DND-41 (cell line): Measurements from ENCODE around the gene USP10.

Experiments
- ATAC-seq: fragments of 200-7000 bp; cut with Tn5 transposase; 3 replicates; pipeline ENCODE4 v1.9.1; 2021; ENCODE audit warnings: low read depth; ENCODE audit not compliant: insufficient read depth
- DNase-seq: peaks from one replicate; pipeline ENCODE4 v3.0.0-alpha.2; 2020
- H2AFZ ChIP-seq: 2 replicates; pipeline ENCODE4 v1.6.0; 2012; ENCODE audit warnings: low read depth, low read length
- H3K27ac ChIP-seq: 2 replicates; pipeline ENCODE4 v1.5.1; 2012; ENCODE audit warnings: low read length, inconsistent platforms
- H3K27me3 ChIP-seq: fragments of 200-600 bp; sonication (generic); 2 replicates; pipeline ENCODE4 v1.6.0; 2012; ENCODE audit warnings: low read length, mild to moderate bottlenecking, inconsistent platforms; ENCODE audit not compliant: insufficient read depth, poor library complexity
- H3K36me3 ChIP-seq: 2 replicates; pipeline ENCODE4 v1.5.1; 2012; ENCODE audit warnings: low read length, inconsistent platforms; ENCODE audit not compliant: insufficient read depth
- H3K4me1 ChIP-seq: 2 replicates; pipeline ENCODE4 v1.5.1; 2012; ENCODE audit warnings: mild to moderate bottlenecking, low read length; ENCODE audit not compliant: insufficient read depth
- H3K4me2 ChIP-seq: 2 replicates; pipeline ENCODE4 v1.6.0; 2012; ENCODE audit warnings: mild to moderate bottlenecking, moderate library complexity, low read length, inconsistent platforms; ENCODE audit not compliant: insufficient read depth
- H3K4me3 ChIP-seq, 2 experiments: fragments of 200-600 bp in 1 of 2; shearing (Covaris generic) in 1 of 2; 2 replicates each; pipeline ENCODE4 v1.5.1; 2012 to 2016; ENCODE audit warnings: inconsistent platforms in 2 of 2, low read length in 2 of 2, mild to moderate bottlenecking in 2 of 2, low read depth in 1 of 2, moderate library complexity in 1 of 2
- H3K79me2 ChIP-seq: 2 replicates; pipeline ENCODE4 v1.6.0; 2012; ENCODE audit warnings: low read length, inconsistent platforms; ENCODE audit not compliant: insufficient read depth
- H3K9ac ChIP-seq: 2 replicates; pipeline ENCODE4 v1.6.0; 2012; ENCODE audit warnings: low read depth, mild to moderate bottlenecking, inconsistent platforms, low read length, moderate library complexity
- H3K9me3 ChIP-seq: 2 replicates; pipeline ENCODE4 v1.5.1; 2012; ENCODE audit warnings: low read length, moderate library complexity, mild to moderate bottlenecking, inconsistent platforms; ENCODE audit not compliant: insufficient read depth, severe bottlenecking
- H4K20me1 ChIP-seq: 2 replicates; pipeline ENCODE4 v1.6.0; 2012; ENCODE audit warnings: low read length; ENCODE audit not compliant: insufficient read depth
- CTCF ChIP-seq: IDR thresholded peaks from 2 replicates; pipeline ENCODE4 v1.5.1; 2012; ENCODE audit warnings: borderline replicate concordance, low read length, moderate library complexity, mild to moderate bottlenecking; ENCODE audit not compliant: poor library complexity, severe bottlenecking; ENCODE audit errors: extremely low read depth
- EZH2 ChIP-seq: IDR thresholded peaks from 3 replicates; pipeline ENCODE4 v1.6.1; 2012; ENCODE audit warnings: borderline replicate concordance, low read depth, mild to moderate bottlenecking, moderate library complexity, low read length, inconsistent platforms; ENCODE audit not compliant: severe bottlenecking

The USP10 gene

GRCh38 chr16:84654238-84654637 is 45.6 kb upstream of the USP10 start:
- H3K9me3 ChIP-seq, result no peaks in the 10 kb centered on the region
- H4K20me1 ChIP-seq, result no peaks in the 10 kb centered on the region; the same call in 1 of the 2 replicates
- ATAC-seq, result no peak
- H3K79me2 ChIP-seq, result peaks cover 4% of the 10 kb centered on the region; the same call in 1 of the 2 replicates
- TF ChIP-seq EZH2 (no peak), CTCF (no peak)
- H3K4me2 ChIP-seq, result no peak overlapping the region
- no peak overlapping the region for H3K27ac ChIP-seq
- no peak overlapping the region for H2AFZ ChIP-seq
- peaks cover 49% of the 10 kb centered on the region for H3K36me3 ChIP-seq
- H3K4me1 ChIP-seq, result peaks cover 13% of the 10 kb centered on the region
- no peak for DNase-seq
- H3K27me3 ChIP-seq, result no peaks in the 10 kb centered on the region
- H3K4me3 ChIP-seq, result no peak overlapping the region
- H3K9ac ChIP-seq, result no peak overlapping the region

- ATAC-seq, result no peak
- Histone ChIP-seq H3K27ac (no peak overlapping the region), H3K9me3 (no peaks in the 10 kb centered on the region), H3K4me2 (no peak overlapping the region), H3K36me3 (peaks cover 56% of the 10 kb centered on the region), H3K27me3 (no peaks in the 10 kb centered on the region), H2AFZ (no peak overlapping the region), H3K9ac (no peak overlapping the region), H4K20me1 (no peaks in the 10 kb centered on the region; the same call in 1 of the 2 replicates), H3K4me1 (peaks cover 8% of the 10 kb centered on the region), H3K4me3 (no peak overlapping the region), H3K79me2 (peaks cover 4% of the 10 kb centered on the region; the same call in 1 of the 2 replicates)
- no peak for DNase-seq
- TF ChIP-seq EZH2, result no peak
- TF ChIP-seq CTCF, result no peak
These were observed 44.8 kb upstream of the USP10 start for GRCh38 chr16:84654998-84655397.

DNA sequence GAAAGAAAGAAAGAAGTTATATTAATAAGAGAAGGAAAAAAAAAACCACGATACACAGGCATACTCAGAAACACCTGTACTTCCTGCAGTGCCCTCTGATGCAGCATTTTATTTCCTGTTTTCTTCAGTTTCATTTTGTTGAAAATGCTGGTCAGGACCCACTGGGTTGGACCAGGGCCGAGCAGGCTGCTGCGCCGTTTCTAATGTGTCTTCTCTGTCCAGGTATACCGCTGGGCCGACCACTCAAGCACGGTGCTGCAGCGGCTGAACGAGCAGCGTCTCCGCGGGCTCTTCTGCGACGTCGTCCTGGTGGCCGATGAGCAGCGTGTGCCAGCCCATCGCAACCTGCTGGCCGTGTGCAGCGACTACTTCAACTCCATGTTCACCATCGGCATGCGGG is 43.2 kb upstream of the USP10 start:
- H3K4me3 ChIP-seq, result no peak overlapping the region
- H3K4me2 ChIP-seq, result no peak overlapping the region
- H3K27ac ChIP-seq, result no peak overlapping the region
- H3K4me1 ChIP-seq, result 0 out of 2 replicates have a peak, but pooled peaks cover 5% of the 10 kb centered on the region
- H3K36me3 ChIP-seq, result peaks cover 71% of the 10 kb centered on the region
- 0 out of 2 replicates have a peak, but pooled peaks cover 2% of the 10 kb centered on the region for H3K79me2 ChIP-seq
- peaks cover 3% of the 10 kb centered on the region for H4K20me1 ChIP-seq
- no peak overlapping the region for H2AFZ ChIP-seq
- no peaks in the 10 kb centered on the region for H3K27me3 ChIP-seq
- no peak for DNase-seq
- no peak for ATAC-seq
- H3K9ac ChIP-seq, result no peak overlapping the region
- no peaks in the 10 kb centered on the region for H3K9me3 ChIP-seq
- no peak for TF ChIP-seq CTCF
